Activated CD8-positive, alpha-beta T cell treated with anti-CD3 and anti-CD28 coated beads for 36 hours (primary cell): ENCODE data around the gene CD48. TPM values are rescaled to one million over a fixed set of nuclear protein-coding genes. Genes with fewer than 3 reads are reported as not detected.
"Not testable (repeated sequence)": the region's sequence is repeated elsewhere in the genome, so short reads cannot be mapped to it uniquely, and the experiment has no call there.

Experiments
- ATAC-seq: fragments of 200-7000 bp; cut with Tn5 transposase; one replicate; pipeline ENCODE4 v1.10.0; 2021; ENCODE audit warnings: mild to moderate bottlenecking, moderate library complexity
- CTCF ChIA-PET: fragments of 350-600 bp; sonication (Branson Sonifier 250); formaldehyde crosslinking; loops from one replicate; lab custom pipeline; 2021; ENCODE audit warnings: antibody characterized with exemption; lab: Charles Lee
- POLR2A ChIA-PET: fragments of 350-600 bp; sonication (Branson Sonifier 250); formaldehyde crosslinking; loops from one replicate; lab custom pipeline; 2021; ENCODE audit warnings: antibody characterized with exemption; lab: Charles Lee
- DNase-seq: peaks from one replicate; pipeline ENCODE4 v3.0.0-alpha.2; 2020
- H3K27ac Mint-ChIP-seq: one replicate; pipeline ENCODE4 v1.8.0; 2021; ENCODE audit warnings: mild to moderate bottlenecking, mixed read lengths
- H3K27me3 Mint-ChIP-seq: one replicate; pipeline ENCODE4 v1.8.0; 2021; ENCODE audit warnings: mixed read lengths
- H3K36me3 Mint-ChIP-seq: one replicate; pipeline ENCODE4 v1.8.0; 2021; ENCODE audit warnings: low read depth, mixed read lengths
- H3K4me1 Mint-ChIP-seq: one replicate; pipeline ENCODE4 v1.8.0; 2021; ENCODE audit warnings: low read depth, mixed read lengths
- H3K4me3 Mint-ChIP-seq: one replicate; pipeline ENCODE4 v1.8.0; 2021; ENCODE audit warnings: mild to moderate bottlenecking, moderate library complexity, mixed read lengths
- H3K9me3 Mint-ChIP-seq: one replicate; pipeline ENCODE4 v1.8.0; 2021; ENCODE audit warnings: mixed read lengths
- CTCF ChIP-seq: fragments of 200-600 bp; IDR thresholded peaks from one replicate; pipeline ENCODE4 v1.8.0; 2022; ENCODE audit warnings: antibody characterized with exemption, mild to moderate bottlenecking
- intact Hi-C: fragments of 100-400 bp; cut with micrococcal nuclease; formaldehyde crosslinking; loops from one replicate; pipeline ENCODE4 v1.10.0; 2022
- total RNA-seq, 2 experiments: library from RNA; stranded (reverse); gene quantifications; one replicate each; pipeline ENCODE4 v1.2.3, GENCODE V29; 2021

The CD48 gene
- total RNA-seq, 2 experiments from 2014 or later = 379 to 388 TPM

- peaks cover 9% of the 10 kb centered on the region for H3K36me3 Mint-ChIP-seq
- TF ChIP-seq CTCF = no peak
- ATAC-seq (peak; percentile 32), DNase-seq (no peak)
- intact Hi-C loops = no loop called here
- H3K27ac Mint-ChIP-seq = peak overlapping the region; percentile 50
- peaks cover 10% of the 10 kb centered on the region for H3K9me3 Mint-ChIP-seq
- no peak overlapping the region for H3K4me3 Mint-ChIP-seq
- CTCF ChIA-PET = interaction anchor here (1.4 kb wide), 2 partner anchors 45 to 67 kb away, joined by 3 read pairs; no protein-coding TSS in a partner anchor
- H3K4me1 Mint-ChIP-seq = peaks cover 44% of the 10 kb centered on the region
- no peaks in the 10 kb centered on the region for H3K27me3 Mint-ChIP-seq
- POLR2A ChIA-PET = no interaction called here
Observed at GRCh38 chr1:160657250-160657781, 54.3 kb downstream of the CD48 start.

GRCh38 chr1:160656737-160657136 lies 54.9 kb downstream of the CD48 start:
- intact Hi-C loops = no loop called here
- peak overlapping the region; percentile 2 for H3K27ac Mint-ChIP-seq
- ATAC-seq = peak; percentile 66
- POLR2A ChIA-PET = no interaction called here
- no peak for TF ChIP-seq CTCF
- H3K36me3 Mint-ChIP-seq = peaks cover 11% of the 10 kb centered on the region
- no peak for DNase-seq
- no peak overlapping the region for H3K4me3 Mint-ChIP-seq
- CTCF ChIA-PET = no interaction called here
- H3K4me1 Mint-ChIP-seq = peaks cover 47% of the 10 kb centered on the region
- no peaks in the 10 kb centered on the region for H3K27me3 Mint-ChIP-seq
- H3K9me3 Mint-ChIP-seq = peaks cover 10% of the 10 kb centered on the region

GRCh38 chr1:160653620-160654016 lies 58.0 kb downstream of the CD48 start:
- no peak for TF ChIP-seq CTCF
- intact Hi-C loops = no loop called here
- peaks cover 70% of the 10 kb centered on the region for H3K4me1 Mint-ChIP-seq
- no peak overlapping the region for H3K27ac Mint-ChIP-seq
- ChIA-PET POLR2A (no interaction called here), CTCF (no interaction called here)
- H3K9me3 Mint-ChIP-seq = peaks cover 5% of the 10 kb centered on the region
- no peak for DNase-seq
- no peaks in the 10 kb centered on the region for H3K27me3 Mint-ChIP-seq
- ATAC-seq = peak; percentile 37
- no peak overlapping the region for H3K4me3 Mint-ChIP-seq
- peaks cover 22% of the 10 kb centered on the region for H3K36me3 Mint-ChIP-seq

GRCh38 chr1:160652924-160653619 lies 58.5 kb downstream of the CD48 start:
- ChIA-PET CTCF (interaction anchor here (1.8 kb wide), 1 partner anchor 15 kb away, joined by 6 read pairs; no protein-coding TSS in a partner anchor), POLR2A (no interaction called here)
- no peak overlapping the region for H3K4me3 Mint-ChIP-seq
- peaks cover 5% of the 10 kb centered on the region for H3K9me3 Mint-ChIP-seq
- H3K36me3 Mint-ChIP-seq = peaks cover 24% of the 10 kb centered on the region
- ATAC-seq = no peak
- no peaks in the 10 kb centered on the region for H3K27me3 Mint-ChIP-seq
- intact Hi-C loops = no loop called here
- DNase-seq = no peak
- no peak for TF ChIP-seq CTCF
- peaks cover 73% of the 10 kb centered on the region for H3K4me1 Mint-ChIP-seq
- H3K27ac Mint-ChIP-seq = peak overlapping the region; percentile 1

- DNase-seq, H3K4me3 Mint-ChIP-seq, H3K27me3 Mint-ChIP-seq, H3K9me3 Mint-ChIP-seq, intact Hi-C loops, ATAC-seq: not testable (repeated sequence)
- ChIA-PET POLR2A (interaction anchor here (1.2 kb wide), 1 partner anchor 22 kb away, joined by 3 read pairs; no protein-coding TSS in a partner anchor), CTCF (interaction anchor here (0.9 to 1.8 kb wide), 2 partner anchors 16 to 33 kb away, joined by 4 to 6 read pairs; no protein-coding TSS in a partner anchor)
- Mint-ChIP-seq H3K36me3 (peaks cover 24% of the 10 kb centered on the region), H3K27ac (peak overlapping the region; percentile 1), H3K4me1 (peaks cover 66% of the 10 kb centered on the region)
Observed at GRCh38 chr1:160652065-160652641, 59.5 kb downstream of the CD48 start.
